Measurements from ENCODE around the gene LRRC73.

GRCh38 chr6:43520097-43520496 lies 10.0 kb upstream of the LRRC73 start:
- TF ChIP-seq CTCF (IDR thresholded peaks at IDR 0.05; ENCODE audit: low read depth, low read length, missing input control): no peak
- no peak for TF ChIP-seq TAF1 (conservative IDR thresholded peaks at IDR 0.05)

Data from liver (tissue), 3 donors.